KMS-11 (cell line): ENCODE measurements around the gene ISL1.

Experiments
- H2AFZ ChIP-seq: fragments of 200-600 bp; sonication (generic); 2 replicates; pipeline ENCODE4 v1.6.1; 2016; ENCODE audit warnings: antibody characterized with exemption, mixed run types, low read depth
- H3K27ac ChIP-seq: fragments of 200-600 bp; sonication (generic); 2 replicates; pipeline ENCODE4 v1.6.1; 2016; ENCODE audit warnings: mild to moderate bottlenecking, mixed run types
- H3K27me3 ChIP-seq: fragments of 200-600 bp; sonication (generic); 2 replicates; pipeline ENCODE4 v1.6.1; 2017; ENCODE audit warnings: mild to moderate bottlenecking, low read depth, mixed run types, moderate library complexity; ENCODE audit not compliant: insufficient read depth
- H3K36me3 ChIP-seq: fragments of 200-600 bp; sonication (generic); 2 replicates; pipeline ENCODE4 v1.6.1; 2017; ENCODE audit warnings: mild to moderate bottlenecking, mixed run types; ENCODE audit not compliant: insufficient read depth
- H3K4me1 ChIP-seq: fragments of 200-600 bp; sonication (generic); 2 replicates; pipeline ENCODE4 v1.6.1; 2016; ENCODE audit warnings: mild to moderate bottlenecking, low read depth, mixed run types; ENCODE audit not compliant: poor library complexity, severe bottlenecking
- H3K4me2 ChIP-seq: fragments of 200-600 bp; sonication (generic); 2 replicates; pipeline ENCODE4 v1.7.0; 2016; ENCODE audit warnings: mild to moderate bottlenecking, mixed run types
- H3K4me3 ChIP-seq: fragments of 200-600 bp; sonication (generic); IDR thresholded peaks from 2 replicates; pipeline ENCODE4 v1.6.1; 2017; ENCODE audit warnings: low read depth, low read length, mixed read lengths; ENCODE audit not compliant: insufficient read depth
- H3K79me2 ChIP-seq: fragments of 200-600 bp; sonication (generic); 2 replicates; pipeline ENCODE4 v1.6.1; 2016; ENCODE audit warnings: low read depth, mixed run types; ENCODE audit not compliant: insufficient read depth
- H3K9ac ChIP-seq: fragments of 200-600 bp; sonication (generic); 2 replicates; pipeline ENCODE4 v1.6.1; 2016; ENCODE audit warnings: mild to moderate bottlenecking, mixed run types
- H4K20me1 ChIP-seq: fragments of 200-600 bp; sonication (generic); 2 replicates; pipeline ENCODE4 v1.6.1; 2016; ENCODE audit warnings: mild to moderate bottlenecking, mixed run types; ENCODE audit not compliant: insufficient read depth
- TF ChIP-seq, protein P1 (sequence below): fragments of 200-600 bp; sonication (generic); conservative IDR thresholded peaks from 2 replicates; pipeline ENCODE4 v1.6.1; 2017; ENCODE audit warnings: low read depth, mild to moderate bottlenecking, antibody characterized with exemption, low read length, moderate library complexity, mixed read lengths

ISL1 gene

DNA sequence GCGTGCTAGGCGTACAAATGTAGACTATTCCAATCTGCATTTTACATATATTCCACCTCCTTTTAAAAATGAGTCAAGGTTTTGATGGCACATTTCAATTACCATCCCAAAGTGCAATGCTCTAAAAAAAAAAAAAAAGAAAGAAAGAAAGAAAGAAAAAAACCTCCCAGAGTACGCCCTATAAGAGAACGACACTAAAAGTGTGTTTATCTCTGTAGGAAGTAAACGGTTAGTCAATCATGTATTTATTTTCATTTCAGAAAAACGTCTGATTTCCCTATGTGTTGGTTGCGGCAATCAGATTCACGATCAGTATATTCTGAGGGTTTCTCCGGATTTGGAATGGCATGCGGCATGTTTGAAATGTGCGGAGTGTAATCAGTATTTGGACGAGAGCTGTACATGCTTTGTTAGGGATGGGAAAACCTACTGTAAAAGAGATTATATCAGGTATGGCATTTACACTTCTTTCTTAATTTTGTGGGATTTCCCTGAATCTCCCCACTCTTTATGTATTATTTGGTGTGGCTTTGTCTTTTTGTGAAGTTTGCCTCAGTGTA, 1.1 kb downstream of the ISL1 start:
- Histone ChIP-seq H3K4me2 (no peak overlapping the region), H3K27me3 (no peaks in the 10 kb centered on the region), H3K4me1 (peaks cover 14% of the 10 kb centered on the region), H3K9ac (no peak overlapping the region), H3K27ac (no peak overlapping the region), H3K36me3 (no peaks in the 10 kb centered on the region), H3K4me3 (no peak overlapping the region), H3K79me2 (no peaks in the 10 kb centered on the region), H2AFZ (no peak overlapping the region), H4K20me1 (no peaks in the 10 kb centered on the region)
- TF ChIP-seq, protein P1, sequence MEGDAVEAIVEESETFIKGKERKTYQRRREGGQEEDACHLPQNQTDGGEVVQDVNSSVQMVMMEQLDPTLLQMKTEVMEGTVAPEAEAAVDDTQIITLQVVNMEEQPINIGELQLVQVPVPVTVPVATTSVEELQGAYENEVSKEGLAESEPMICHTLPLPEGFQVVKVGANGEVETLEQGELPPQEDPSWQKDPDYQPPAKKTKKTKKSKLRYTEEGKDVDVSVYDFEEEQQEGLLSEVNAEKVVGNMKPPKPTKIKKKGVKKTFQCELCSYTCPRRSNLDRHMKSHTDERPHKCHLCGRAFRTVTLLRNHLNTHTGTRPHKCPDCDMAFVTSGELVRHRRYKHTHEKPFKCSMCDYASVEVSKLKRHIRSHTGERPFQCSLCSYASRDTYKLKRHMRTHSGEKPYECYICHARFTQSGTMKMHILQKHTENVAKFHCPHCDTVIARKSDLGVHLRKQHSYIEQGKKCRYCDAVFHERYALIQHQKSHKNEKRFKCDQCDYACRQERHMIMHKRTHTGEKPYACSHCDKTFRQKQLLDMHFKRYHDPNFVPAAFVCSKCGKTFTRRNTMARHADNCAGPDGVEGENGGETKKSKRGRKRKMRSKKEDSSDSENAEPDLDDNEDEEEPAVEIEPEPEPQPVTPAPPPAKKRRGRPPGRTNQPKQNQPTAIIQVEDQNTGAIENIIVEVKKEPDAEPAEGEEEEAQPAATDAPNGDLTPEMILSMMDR = no peak

DNA sequence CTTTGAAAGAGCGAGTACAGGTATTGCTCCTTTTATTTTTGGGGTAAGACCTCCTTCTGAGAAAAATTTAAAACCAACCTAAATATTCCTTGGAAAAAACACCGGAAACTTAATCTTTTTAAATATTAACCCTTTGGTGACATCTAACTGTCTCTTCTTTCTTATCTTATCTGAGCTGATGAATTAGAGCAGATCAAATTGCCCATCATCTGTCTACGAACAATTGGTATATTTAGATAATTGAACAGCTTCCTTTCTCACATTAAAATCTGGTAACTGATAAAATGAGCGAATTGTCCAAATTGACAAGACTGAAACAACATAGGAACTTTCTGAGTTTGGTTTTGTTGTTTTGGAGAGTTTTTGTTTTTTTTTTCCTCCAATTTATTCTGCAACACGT, 2.0 kb downstream of the ISL1 start:
- H3K4me1 ChIP-seq = peaks cover 5% of the 10 kb centered on the region
- H3K4me3 ChIP-seq = no peak overlapping the region
- H3K27ac ChIP-seq = no peak overlapping the region
- H3K27me3 ChIP-seq = no peaks in the 10 kb centered on the region
- H3K4me2 ChIP-seq = no peak overlapping the region
- no peaks in the 10 kb centered on the region for H4K20me1 ChIP-seq
- no peak overlapping the region for H2AFZ ChIP-seq
- TF ChIP-seq, protein P1 = no peak
- no peak overlapping the region for H3K9ac ChIP-seq
- no peaks in the 10 kb centered on the region for H3K36me3 ChIP-seq
- H3K79me2 ChIP-seq = no peaks in the 10 kb centered on the region

DNA sequence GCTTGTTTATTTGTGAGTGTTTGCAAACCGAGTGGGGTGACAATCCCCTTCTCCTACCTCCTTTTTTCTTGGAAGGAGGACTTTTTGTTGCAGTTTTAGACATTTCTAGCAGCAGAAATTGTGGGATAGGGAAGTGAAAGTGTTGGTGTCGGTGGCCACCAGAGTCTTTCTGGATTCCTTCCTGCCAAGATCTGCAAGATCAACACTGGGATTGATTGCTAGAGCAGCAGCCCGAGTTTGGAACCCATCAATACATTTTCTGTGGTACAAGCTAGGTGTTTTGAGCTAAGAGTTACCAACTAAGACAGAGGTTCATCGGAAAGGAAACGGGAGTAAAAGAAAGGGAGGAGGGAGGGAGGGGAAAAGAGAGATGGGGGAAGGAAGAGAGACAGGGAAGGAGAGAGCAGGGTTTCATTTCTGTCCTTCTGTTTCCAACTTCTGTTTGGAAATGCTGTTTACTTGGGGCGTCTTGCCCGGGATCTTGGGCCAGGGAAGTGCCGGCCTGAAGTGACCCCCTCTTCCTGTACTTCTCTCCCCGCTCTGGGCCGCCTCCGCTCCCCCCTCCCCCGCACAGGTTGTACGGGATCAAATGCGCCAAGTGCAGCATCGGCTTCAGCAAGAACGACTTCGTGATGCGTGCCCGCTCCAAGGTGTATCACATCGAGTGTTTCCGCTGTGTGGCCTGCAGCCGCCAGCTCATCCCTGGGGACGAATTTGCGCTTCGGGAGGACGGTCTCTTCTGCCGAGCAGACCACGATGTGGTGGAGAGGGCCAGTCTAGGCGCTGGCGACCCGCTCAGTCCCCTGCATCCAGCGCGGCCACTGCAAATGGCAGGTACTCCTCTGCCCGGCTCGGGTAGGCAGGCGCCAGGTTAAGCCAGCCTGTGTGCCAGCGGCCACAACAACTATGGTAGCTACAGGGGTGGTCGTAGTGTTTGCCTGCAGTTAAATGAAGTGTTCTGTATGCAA, 4.0 kb downstream of the ISL1 start:
- no peaks in the 10 kb centered on the region for H3K4me1 ChIP-seq
- H2AFZ ChIP-seq = no peak overlapping the region
- TF ChIP-seq, protein P1 = no peak
- H3K4me3 ChIP-seq = no peak overlapping the region
- no peaks in the 10 kb centered on the region for H3K79me2 ChIP-seq
- H3K27ac ChIP-seq = no peak overlapping the region
- H3K27me3 ChIP-seq = no peaks in the 10 kb centered on the region
- no peaks in the 10 kb centered on the region for H4K20me1 ChIP-seq
- no peaks in the 10 kb centered on the region for H3K36me3 ChIP-seq
- no peak overlapping the region for H3K9ac ChIP-seq
- no peak overlapping the region for H3K4me2 ChIP-seq

DNA sequence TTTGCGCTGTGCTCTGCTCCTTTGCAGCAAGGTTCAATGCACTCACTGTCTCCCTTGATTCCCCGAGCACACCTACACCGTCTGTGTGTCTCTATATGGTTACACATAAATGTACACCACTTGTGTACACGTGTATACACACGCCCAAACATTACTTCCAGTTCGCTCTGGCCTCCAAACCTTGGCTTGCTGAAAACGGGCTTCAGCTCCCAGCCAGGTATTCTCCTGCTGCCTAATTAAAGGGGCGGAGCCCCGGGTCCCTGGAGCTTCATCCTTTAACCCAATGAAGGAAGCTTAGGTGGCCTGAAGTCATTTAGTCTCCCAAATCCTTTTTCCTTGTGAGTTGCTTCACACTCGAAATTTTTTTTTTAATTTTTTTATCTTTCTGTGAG, 4.6 kb downstream of the ISL1 start:
- no peaks in the 10 kb centered on the region for H3K4me1 ChIP-seq
- no peaks in the 10 kb centered on the region for H3K27me3 ChIP-seq
- H3K79me2 ChIP-seq = no peaks in the 10 kb centered on the region
- TF ChIP-seq, protein P1 = no peak
- H3K36me3 ChIP-seq = no peaks in the 10 kb centered on the region
- no peak overlapping the region for H2AFZ ChIP-seq
- no peaks in the 10 kb centered on the region for H4K20me1 ChIP-seq
- H3K9ac ChIP-seq = no peak overlapping the region
- H3K4me3 ChIP-seq = no peak overlapping the region
- H3K4me2 ChIP-seq = no peak overlapping the region
- H3K27ac ChIP-seq = no peak overlapping the region
